AG10803 (cell line): ENCODE data around the gene KCNB1.

ENCODE experiments used
- DNase-seq: peaks from one replicate; pipeline ENCODE4 v3.0.0; 2010; ENCODE audit warnings: low read depth
- H3K4me3 ChIP-seq: 2 replicates; pipeline ENCODE4 v1.5.1; 2011; ENCODE audit warnings: mild to moderate bottlenecking, low read length, control low read depth
- CTCF ChIP-seq: conservative IDR thresholded peaks from 2 replicates; pipeline ENCODE4 v1.5.1; 2011; ENCODE audit warnings: mild to moderate bottlenecking, low read length, control low read depth, inconsistent platforms

Gene KCNB1

DNA sequence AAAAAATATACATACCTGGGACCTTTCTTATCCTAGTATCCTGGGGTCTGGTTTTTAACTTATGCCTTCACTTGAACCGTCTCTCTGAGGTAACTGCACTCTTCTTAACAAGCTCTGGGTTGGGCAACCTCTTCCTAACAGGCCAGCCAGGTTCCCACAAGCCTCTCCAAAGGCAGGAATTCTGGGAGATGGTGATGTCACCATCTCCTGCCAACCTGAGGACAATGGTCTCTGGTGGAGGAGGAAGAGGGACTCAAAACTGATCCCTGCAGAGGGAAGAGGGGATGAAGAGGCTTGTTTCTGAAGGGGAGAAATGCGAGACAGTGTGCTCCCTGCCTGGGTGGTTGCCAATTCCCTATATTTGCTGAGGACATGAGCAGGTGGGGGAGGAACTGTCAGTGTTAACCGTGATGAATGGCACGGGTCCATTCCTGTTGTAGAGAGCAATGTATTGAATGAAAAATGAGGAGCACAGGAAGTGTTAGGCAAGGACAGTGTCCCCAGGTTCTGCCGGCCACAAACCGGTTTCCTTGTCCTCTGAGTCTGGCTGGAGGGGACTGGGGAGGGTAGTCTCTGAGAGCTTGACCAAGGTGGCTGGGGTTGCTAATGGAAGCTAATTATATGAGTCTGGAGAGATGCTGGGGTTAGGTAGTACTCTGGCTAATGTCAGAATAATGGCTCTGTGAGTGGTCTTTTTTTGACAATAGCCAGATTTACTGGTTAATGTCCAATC lies 95.5 kb downstream of the KCNB1 start:
- H3K4me3 ChIP-seq: no peak overlapping the region
- no peak for DNase-seq
- TF ChIP-seq CTCF: no peak

GRCh38 chr20:49385465-49385864 lies 97.0 kb downstream of the KCNB1 start:
- no peak for TF ChIP-seq CTCF
- DNase-seq: peak; percentile 47
- no peak overlapping the region for H3K4me3 ChIP-seq

DNA sequence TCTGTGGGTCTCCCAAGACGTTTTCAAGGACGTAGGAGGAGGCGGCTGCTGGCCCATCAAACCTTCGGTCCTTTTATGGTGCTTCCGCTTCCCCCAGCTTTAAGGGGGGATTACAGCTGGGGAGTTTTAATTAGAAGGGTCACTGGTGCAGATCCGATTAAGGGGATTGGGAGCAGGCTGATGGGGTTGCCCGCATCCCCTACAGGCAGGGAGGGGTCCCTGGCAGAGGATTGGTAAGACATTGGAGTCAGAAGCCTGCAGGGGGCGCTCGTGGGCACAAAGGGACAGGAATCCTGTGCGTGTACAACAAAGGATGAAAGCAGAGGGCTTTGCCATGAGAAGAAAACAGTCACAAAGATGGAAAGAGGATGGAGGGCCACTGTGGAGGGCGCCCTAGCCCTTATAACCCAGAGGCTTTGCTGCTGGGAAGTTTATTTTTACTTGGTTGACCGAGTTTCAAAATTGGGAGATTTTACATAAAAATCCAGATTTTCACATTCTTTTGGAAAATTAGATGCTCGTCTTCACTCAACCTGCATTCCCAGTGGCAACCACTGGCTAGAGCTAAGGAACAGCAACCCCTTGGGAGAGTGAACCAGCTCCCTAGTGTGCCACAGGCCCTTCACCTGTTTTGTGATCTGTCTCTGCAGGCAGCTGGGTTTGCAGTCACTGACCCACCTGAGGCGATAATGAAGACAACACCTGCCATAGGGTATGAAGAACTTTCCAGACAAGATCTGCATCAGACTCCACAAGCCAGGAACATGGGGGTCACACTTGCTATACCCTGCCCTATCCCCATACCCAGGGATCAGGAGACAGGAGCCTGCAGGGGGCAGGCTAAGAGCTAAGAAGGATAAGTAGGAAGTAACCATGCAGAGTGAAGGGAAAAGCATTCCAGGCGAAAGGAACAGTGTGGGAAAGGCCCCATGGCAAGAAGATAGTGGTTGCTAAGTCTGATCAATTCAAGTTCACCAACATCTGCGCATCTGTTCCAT lies 97.7 kb downstream of the KCNB1 start:
- peak; percentile 35 for DNase-seq
- TF ChIP-seq CTCF: peak; percentile 66
- no peak overlapping the region for H3K4me3 ChIP-seq

DNA sequence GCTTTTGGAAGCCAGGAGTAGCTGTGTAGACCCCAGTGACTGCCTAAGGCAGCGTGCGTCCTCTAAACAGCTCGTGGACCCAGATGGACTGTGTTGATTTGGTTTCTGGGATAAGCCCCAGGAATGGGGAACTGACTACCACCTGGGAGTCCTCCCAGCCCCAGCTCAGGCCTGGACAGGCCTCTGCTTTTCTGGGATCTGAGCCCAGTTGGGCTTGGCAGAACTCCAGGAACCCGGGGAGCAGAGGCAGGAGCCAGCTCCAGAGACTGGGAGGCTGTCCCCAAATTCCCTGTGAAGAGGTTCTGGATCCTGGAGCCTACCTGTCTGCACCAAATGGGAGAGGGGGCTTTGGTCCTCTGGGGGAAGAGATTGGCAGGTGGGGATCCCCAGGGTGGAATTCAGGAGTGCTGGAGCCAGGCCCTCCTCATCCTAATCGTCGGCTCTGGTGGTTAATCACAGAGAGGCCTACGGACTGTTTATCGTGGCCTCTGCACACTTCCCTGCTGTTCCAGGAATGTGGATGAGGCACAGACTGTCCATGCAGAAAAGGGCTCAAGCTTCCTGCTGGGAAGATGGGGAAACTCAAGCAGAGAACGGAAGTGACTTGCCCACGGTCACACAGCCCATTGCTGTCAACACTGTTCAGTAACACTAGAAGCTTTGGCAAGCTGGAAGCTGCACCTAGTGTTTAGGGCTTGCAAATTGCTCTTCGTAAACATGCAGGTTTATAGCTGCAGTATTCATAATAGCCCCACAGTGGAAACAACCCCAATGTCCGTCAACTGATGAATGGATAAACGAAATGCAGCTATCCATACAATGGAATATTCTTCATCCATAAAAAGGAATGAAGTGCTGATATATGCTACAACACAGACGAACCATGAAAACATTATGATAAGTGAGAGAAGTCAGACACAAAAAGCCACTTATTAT lies 100.6 kb downstream of the KCNB1 start:
- peak; percentile 42 for DNase-seq
- TF ChIP-seq CTCF: no peak
- no peak overlapping the region for H3K4me3 ChIP-seq

DNA sequence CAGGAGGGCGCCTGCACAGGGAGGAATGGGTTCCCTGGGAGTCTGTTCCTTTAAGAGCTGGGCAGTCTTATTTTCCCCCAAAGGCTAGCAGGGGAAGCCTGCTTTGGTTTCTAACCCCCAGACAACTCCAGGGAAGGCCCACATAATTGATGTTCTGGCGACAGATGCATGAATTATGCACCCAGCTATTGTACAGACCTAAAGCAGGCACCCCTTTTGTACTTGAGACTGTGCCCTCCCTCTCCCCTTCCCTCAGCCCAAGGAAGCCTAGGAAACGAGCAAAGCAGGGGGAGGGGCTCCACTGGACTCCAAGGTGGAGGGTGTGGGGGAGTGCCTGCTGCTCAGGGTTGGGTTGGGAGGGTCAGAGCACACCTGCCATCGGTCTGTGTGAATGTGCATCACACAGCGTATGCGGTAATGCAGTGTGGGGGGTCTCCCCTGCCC lies 102.1 kb downstream of the KCNB1 start:
- H3K4me3 ChIP-seq: no peak overlapping the region
- no peak for DNase-seq
- no peak for TF ChIP-seq CTCF

- H3K4me3 ChIP-seq: no peak overlapping the region
- no peak for DNase-seq
- no peak for TF ChIP-seq CTCF
These were observed 103.1 kb downstream of the KCNB1 start for GRCh38 chr20:49379338-49379737.
